Mesendoderm (in vitro differentiated cells): Measurements from ENCODE around the gene CDKN3.

Experiments used
- DNase-seq: peaks from one replicate; pipeline ENCODE4 v3.0.0; 2013
- H2AK5ac ChIP-seq: 2 replicates; pipeline ENCODE4 v1.6.1; 2013; ENCODE audit warnings: low read length, inconsistent platforms
- H2BK120ac ChIP-seq: 2 replicates; pipeline ENCODE4 v1.6.1; 2013; ENCODE audit warnings: low read depth, mild to moderate bottlenecking, low read length, moderate library complexity, mixed read lengths
- H2BK15ac ChIP-seq: replicated peaks from 2 replicates; pipeline ENCODE4 v1.6.1; 2013; ENCODE audit warnings: low read depth, mild to moderate bottlenecking, moderate library complexity
- H2BK5ac ChIP-seq: 2 replicates; pipeline ENCODE4 v1.6.1; 2013; ENCODE audit warnings: low read length, inconsistent platforms
- H3K18ac ChIP-seq: 2 replicates; pipeline ENCODE4 v1.6.1; 2013; ENCODE audit warnings: mild to moderate bottlenecking, low read length, mixed read lengths
- H3K23ac ChIP-seq: one replicate; pipeline ENCODE4 v1.6.1; 2013; ENCODE audit warnings: low read length
- H3K27ac ChIP-seq: 2 replicates; pipeline ENCODE4 v1.5.1; 2013; ENCODE audit warnings: low read depth, mild to moderate bottlenecking, inconsistent platforms, low read length, moderate library complexity
- H3K27me3 ChIP-seq: 2 replicates; pipeline ENCODE4 v1.6.1; 2013; ENCODE audit warnings: low read length, control low read depth, mild to moderate bottlenecking, inconsistent platforms; ENCODE audit not compliant: insufficient read depth, poor library complexity
- H3K36me3 ChIP-seq: 2 replicates; pipeline ENCODE4 v1.6.1; 2013; ENCODE audit warnings: low read length, inconsistent platforms; ENCODE audit not compliant: control insufficient read depth, insufficient read depth
- H3K4ac ChIP-seq: one replicate; pipeline ENCODE4 v1.6.1; 2013; ENCODE audit warnings: low read depth, mild to moderate bottlenecking, low read length, moderate library complexity
- H3K4me1 ChIP-seq: 2 replicates; pipeline ENCODE4 v1.6.1; 2013; ENCODE audit warnings: low read depth, low read length, inconsistent platforms; ENCODE audit not compliant: control insufficient read depth
- H3K4me2 ChIP-seq: 2 replicates; pipeline ENCODE4 v1.6.1; 2013; ENCODE audit warnings: low read length
- H3K4me3 ChIP-seq: 2 replicates; pipeline ENCODE4 v1.5.1; 2013; ENCODE audit warnings: mild to moderate bottlenecking, low read length
- H3K56ac ChIP-seq: one replicate; pipeline ENCODE4 v1.6.1; 2013; ENCODE audit warnings: low read length
- H3K79me1 ChIP-seq: 2 replicates; pipeline ENCODE4 v1.6.1; 2013; ENCODE audit warnings: low read length, inconsistent platforms
- H3K79me2 ChIP-seq: 2 replicates; pipeline ENCODE4 v1.6.1; 2013; ENCODE audit warnings: mild to moderate bottlenecking, low read length; ENCODE audit not compliant: control insufficient read depth, insufficient read depth
- H3K9ac ChIP-seq: 2 replicates; pipeline ENCODE4 v1.6.1; 2013; ENCODE audit warnings: low read length, inconsistent platforms
- H4K5ac ChIP-seq: one replicate; pipeline ENCODE4 v1.6.1; 2013; ENCODE audit warnings: low read length
- H4K8ac ChIP-seq: one replicate; pipeline ENCODE4 v1.6.1; 2013; ENCODE audit warnings: low read depth, mild to moderate bottlenecking, control low read depth, low read length, moderate library complexity
- WGBS: extraction: QIAGEN DNeasy Blood & Tissue Kit; methylation state at CpG from one replicate; pipeline ENCODE4 v1.1.7; 2013; ENCODE audit warnings: low lambda C conversion rate, missing lambda C conversion rate; ENCODE audit not compliant: insufficient coverage; ENCODE audit errors: extremely low coverage; 5-methylcytosine and 5-hydroxymethylcytosine counted together

CDKN3 gene

DNA sequence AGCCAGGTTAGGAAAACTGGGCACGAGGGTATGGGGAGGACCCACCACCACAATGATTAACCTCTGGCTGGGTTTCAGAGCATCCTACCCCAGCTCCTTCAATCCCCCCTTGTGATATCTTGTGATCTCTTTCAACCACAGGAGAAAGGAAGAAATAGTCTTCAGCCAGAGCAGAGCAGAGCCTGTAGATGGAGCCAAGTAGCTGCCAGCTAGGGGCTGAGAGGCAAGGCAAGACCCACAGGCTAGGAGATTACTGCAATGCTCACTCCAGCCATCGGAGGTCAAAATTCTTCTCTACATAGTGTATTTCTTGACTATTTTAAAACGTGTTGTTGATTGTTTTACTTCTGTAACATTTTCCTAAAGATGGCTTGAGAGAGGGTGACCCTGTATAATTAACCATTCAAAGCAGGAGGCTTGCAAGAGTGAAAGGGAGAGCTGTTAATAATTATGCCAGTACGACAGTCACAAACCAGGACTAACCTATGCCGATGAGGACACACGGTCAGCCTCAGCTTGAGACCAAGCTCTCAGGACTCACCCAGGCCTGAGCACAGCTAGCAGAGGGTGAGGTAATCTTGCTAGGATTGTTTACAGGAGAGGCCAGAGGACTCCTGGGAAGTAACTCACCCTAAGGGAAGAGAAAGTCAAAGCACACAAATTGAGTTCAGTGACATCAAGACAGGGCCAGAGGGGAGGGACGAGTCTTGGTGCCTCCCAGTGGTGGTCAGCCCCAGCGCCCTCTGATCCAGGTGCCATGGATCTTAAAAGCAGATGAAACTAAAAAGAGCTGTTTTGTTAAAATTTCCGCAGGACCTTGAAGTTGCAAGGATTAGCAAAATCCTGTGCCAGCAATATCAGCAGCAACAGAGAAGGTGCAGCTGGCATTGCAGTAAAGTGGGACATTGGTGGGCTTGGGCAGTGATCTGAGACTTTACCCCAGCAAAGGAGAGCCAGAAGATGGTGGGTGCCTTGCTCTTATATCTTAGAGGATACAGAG is 29.8 kb upstream of the CDKN3 start:
- Histone ChIP-seq H2AK5ac (no peak overlapping the region), H3K79me1 (no peaks in the 10 kb centered on the region), H3K36me3 (no peaks in the 10 kb centered on the region), H2BK120ac (no peak overlapping the region), H3K79me2 (no peaks in the 10 kb centered on the region), H3K27me3 (no peaks in the 10 kb centered on the region), H3K27ac (no peak overlapping the region), H3K9ac (peak overlapping the region; percentile 10), H3K4ac (no peak overlapping the region), H4K8ac (no peak overlapping the region), H3K56ac (peak overlapping the region; percentile 81), H3K23ac (no peak overlapping the region), H2BK5ac (peak overlapping the region; percentile 26), H3K4me3 (no peak overlapping the region), H3K18ac (no peak overlapping the region), H4K5ac (no peak overlapping the region), H2BK15ac (no peak overlapping the region), H3K4me1 (peaks cover 13% of the 10 kb centered on the region), H3K4me2 (no peak overlapping the region)
- WGBS: no CpG with 5 or more reads among the region's 9 CpGs
- DNase-seq: peak; percentile 94

DNA sequence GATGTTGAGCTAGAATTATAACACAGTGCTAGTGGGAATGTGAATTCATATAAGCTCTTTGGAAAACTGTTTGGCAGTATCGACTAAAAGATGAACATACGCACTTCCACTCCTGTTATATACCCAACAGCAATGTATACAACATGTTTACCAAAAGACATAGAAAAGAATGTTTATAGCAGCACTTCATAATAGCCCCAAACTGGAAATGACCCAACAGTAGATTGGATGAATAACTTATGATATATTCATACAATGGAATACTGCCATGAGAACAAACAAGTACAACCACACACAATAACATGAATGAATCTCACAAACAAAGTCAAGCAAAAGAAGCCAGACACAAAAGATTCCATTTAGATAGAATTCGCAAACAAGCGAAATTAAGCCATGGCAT is 28.5 kb upstream of the CDKN3 start:
- Histone ChIP-seq H3K36me3 (no peaks in the 10 kb centered on the region), H2BK120ac (no peak overlapping the region), H4K5ac (no peak overlapping the region), H2AK5ac (no peak overlapping the region), H2BK15ac (no peak overlapping the region), H3K56ac (no peak overlapping the region), H3K18ac (no peak overlapping the region), H3K79me2 (no peaks in the 10 kb centered on the region), H4K8ac (no peak overlapping the region), H3K4me3 (no peak overlapping the region), H3K9ac (no peak overlapping the region), H3K4me1 (peaks cover 8% of the 10 kb centered on the region), H3K79me1 (no peaks in the 10 kb centered on the region), H3K27ac (no peak overlapping the region), H3K4me2 (no peak overlapping the region), H3K27me3 (no peaks in the 10 kb centered on the region), H2BK5ac (no peak overlapping the region), H3K4ac (no peak overlapping the region), H3K23ac (no peak overlapping the region)
- WGBS: no CpG with 5 or more reads among the region's 4 CpGs
- DNase-seq: no peak

DNA sequence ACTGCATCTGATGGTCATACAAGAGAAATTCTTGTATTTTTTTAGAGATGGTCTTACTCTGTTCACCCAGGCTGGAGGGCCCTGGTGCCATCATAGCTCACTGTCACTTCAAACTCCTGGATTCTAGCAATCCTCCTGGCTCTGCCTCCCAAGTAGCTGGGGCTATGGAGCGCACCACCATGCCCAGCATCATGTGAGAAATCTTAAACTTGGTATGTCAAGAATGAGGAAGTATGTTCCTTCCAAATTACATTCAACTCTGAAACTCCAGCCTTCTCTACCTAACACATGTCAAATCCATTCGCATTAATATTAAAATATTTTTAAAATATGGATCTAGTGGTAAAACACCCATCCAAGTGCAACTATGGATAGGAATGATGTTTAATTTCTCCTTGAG is 27.5 kb upstream of the CDKN3 start:
- H4K5ac ChIP-seq: no peak overlapping the region
- no peak overlapping the region for H4K8ac ChIP-seq
- no peak overlapping the region for H3K9ac ChIP-seq
- H3K4me2 ChIP-seq: no peak overlapping the region
- no peaks in the 10 kb centered on the region for H3K79me2 ChIP-seq
- 100% methylated on average over 1 of the region's 2 CpGs for WGBS
- H3K18ac ChIP-seq: no peak overlapping the region
- H3K4me3 ChIP-seq: no peak overlapping the region
- no peak overlapping the region for H3K23ac ChIP-seq
- peak; percentile 35 for DNase-seq
- H3K36me3 ChIP-seq: no peaks in the 10 kb centered on the region
- no peak overlapping the region for H2BK5ac ChIP-seq
- no peaks in the 10 kb centered on the region for H3K27me3 ChIP-seq
- no peak overlapping the region for H2AK5ac ChIP-seq
- H3K27ac ChIP-seq: no peak overlapping the region
- no peaks in the 10 kb centered on the region for H3K79me1 ChIP-seq
- no peak overlapping the region for H3K56ac ChIP-seq
- peaks cover 8% of the 10 kb centered on the region for H3K4me1 ChIP-seq
- no peak overlapping the region for H2BK15ac ChIP-seq
- H2BK120ac ChIP-seq: no peak overlapping the region
- H3K4ac ChIP-seq: no peak overlapping the region

DNA sequence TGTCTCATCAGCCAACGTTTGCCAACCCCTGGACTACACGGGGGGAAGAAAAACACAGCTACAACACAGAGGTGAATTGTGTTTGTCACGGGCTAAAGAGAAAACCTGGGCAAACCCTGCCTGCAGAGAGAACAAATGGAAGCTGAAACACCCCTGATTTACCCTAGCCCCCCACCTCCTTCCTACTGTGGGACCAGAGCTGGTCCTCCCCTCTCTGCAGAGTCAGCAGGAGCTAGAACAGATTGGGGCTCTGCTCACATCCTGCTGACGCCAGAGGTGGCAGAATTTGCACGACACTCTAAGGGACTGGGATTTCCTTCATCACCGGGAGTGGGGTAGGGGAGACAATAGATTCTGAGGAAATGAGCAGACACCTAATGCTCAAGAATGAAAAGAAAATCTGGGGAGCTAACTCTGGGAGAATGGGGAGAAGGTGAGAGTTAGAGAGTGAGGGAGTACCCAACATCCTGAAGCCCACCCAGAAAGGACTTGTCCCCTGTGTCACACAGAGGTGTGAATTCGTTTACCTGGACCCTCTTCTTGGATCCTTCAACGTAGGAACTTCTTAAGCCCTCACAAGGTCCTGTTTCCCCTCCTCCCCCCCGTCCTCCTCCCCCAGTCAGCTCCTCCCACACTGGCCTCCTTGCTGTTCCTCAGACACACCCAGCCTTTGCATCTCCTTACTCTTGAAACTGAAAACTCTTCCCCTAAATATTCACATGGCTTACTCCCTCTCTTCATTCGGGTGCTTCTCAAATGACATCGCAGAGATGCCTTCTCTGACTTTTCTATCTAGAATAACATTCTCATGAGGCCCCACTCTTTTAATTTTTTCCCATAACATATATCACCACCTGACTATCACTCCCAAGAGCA is 26.2 kb upstream of the CDKN3 start:
- whole genome bisulfite sequencing: no CpG with 5 or more reads among the region's 11 CpGs
- H3K27me3 ChIP-seq: no peaks in the 10 kb centered on the region

DNA sequence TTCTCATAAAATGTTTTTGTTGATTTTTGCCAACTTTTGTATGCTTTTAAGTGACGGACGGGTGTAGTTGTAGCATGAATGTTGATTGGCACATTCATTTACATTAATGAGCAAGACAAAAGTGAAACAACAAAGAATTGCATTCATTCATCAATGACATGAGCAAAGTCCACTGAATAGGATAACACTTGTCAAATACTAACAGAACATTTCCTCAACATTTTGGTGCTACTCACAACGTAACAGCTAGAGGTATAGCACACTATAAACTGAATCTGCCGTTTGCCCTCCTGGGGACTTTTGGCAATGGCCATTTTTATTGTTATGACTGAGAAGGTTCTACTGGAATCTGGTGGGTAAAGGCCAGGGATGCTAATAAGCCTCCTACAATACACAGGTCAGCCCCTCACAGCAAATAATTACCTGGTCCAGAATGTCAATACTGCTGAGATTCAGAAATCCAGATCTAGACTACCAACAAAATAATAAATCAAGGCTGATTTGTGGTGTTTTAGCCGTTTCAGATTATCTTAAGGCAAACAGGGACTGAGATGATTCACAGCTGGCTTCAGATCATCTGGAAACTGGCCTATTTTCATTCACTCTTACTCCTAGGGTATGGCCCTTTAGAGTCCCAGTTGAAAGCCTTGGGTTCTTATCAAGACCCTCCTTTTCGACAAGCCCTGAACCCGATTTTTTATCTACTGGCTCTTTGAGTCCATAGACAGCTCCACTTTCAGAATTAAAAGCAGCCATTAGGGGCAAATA is 22.5 kb upstream of the CDKN3 start:
- no peaks in the 10 kb centered on the region for H3K79me1 ChIP-seq
- H3K4me3 ChIP-seq: no peak overlapping the region
- H3K27me3 ChIP-seq: no peaks in the 10 kb centered on the region
- H3K56ac ChIP-seq: no peak overlapping the region
- H3K27ac ChIP-seq: no peak overlapping the region
- DNase-seq: no peak
- H4K8ac ChIP-seq: no peak overlapping the region
- H3K79me2 ChIP-seq: no peaks in the 10 kb centered on the region
- no CpG with 5 or more reads among the region's 7 CpGs for WGBS
- no peak overlapping the region for H3K4ac ChIP-seq
- no peak overlapping the region for H2BK120ac ChIP-seq
- H2AK5ac ChIP-seq: no peak overlapping the region
- H3K23ac ChIP-seq: no peak overlapping the region
- H3K18ac ChIP-seq: no peak overlapping the region
- H2BK5ac ChIP-seq: no peak overlapping the region
- no peak overlapping the region for H3K4me2 ChIP-seq
- H2BK15ac ChIP-seq: no peak overlapping the region
- no peaks in the 10 kb centered on the region for H3K36me3 ChIP-seq
- no peak overlapping the region for H3K9ac ChIP-seq
- H3K4me1 ChIP-seq: peaks cover 6% of the 10 kb centered on the region
- H4K5ac ChIP-seq: no peak overlapping the region

More for the DNA sequence above, 26.2 kb upstream of the CDKN3 start:
- Histone ChIP-seq H4K5ac (no peak overlapping the region), H3K18ac (peak overlapping the region; percentile 29), H2AK5ac (no peak overlapping the region), H2BK5ac (no peak overlapping the region), H3K4me3 (no peak overlapping the region), H3K27ac (no peak overlapping the region), H3K9ac (peak overlapping the region; percentile 20), H2BK15ac (no peak overlapping the region), H3K79me2 (no peaks in the 10 kb centered on the region), H3K36me3 (no peaks in the 10 kb centered on the region), H2BK120ac (no peak overlapping the region), H3K56ac (no peak overlapping the region), H3K4ac (no peak overlapping the region), H3K23ac (no peak overlapping the region), H3K79me1 (no peaks in the 10 kb centered on the region), H3K4me1 (peaks cover 6% of the 10 kb centered on the region), H4K8ac (no peak overlapping the region), H3K4me2 (no peak overlapping the region)
- peak; percentile 35 for DNase-seq
